VCaP (cell line): ENCODE measurements around the gene NEK6.

Source experiments
- H3K27ac ChIP-seq: fragments of 450-650 bp; 2 replicates; pipeline ENCODE4 v1.5.1; 2017
- CTCF ChIP-seq: fragments of 450-650 bp; conservative IDR thresholded peaks from 2 replicates; pipeline ENCODE4 v1.5.1; 2017; ENCODE audit warnings: mild to moderate bottlenecking, moderate library complexity

The NEK6 gene

GRCh38 chr9:124329206-124329792 is 71.5 kb downstream of the NEK6 start:
- TF ChIP-seq CTCF: no peak
- H3K27ac ChIP-seq: no peak overlapping the region

GRCh38 chr9:124330011-124330697 is 72.4 kb downstream of the NEK6 start:
- no peak for TF ChIP-seq CTCF
- H3K27ac ChIP-seq: no peak overlapping the region

GRCh38 chr9:124331580-124331979 is 73.8 kb downstream of the NEK6 start:
- H3K27ac ChIP-seq: no peak overlapping the region
- no peak for TF ChIP-seq CTCF

- H3K27ac ChIP-seq: no peak overlapping the region
- no peak for TF ChIP-seq CTCF
These were observed 74.8 kb downstream of the NEK6 start for GRCh38 chr9:124332361-124333202.

- H3K27ac ChIP-seq: no peak overlapping the region
- no peak for TF ChIP-seq CTCF
These were observed 75.4 kb downstream of the NEK6 start for GRCh38 chr9:124333203-124333579.

DNA sequence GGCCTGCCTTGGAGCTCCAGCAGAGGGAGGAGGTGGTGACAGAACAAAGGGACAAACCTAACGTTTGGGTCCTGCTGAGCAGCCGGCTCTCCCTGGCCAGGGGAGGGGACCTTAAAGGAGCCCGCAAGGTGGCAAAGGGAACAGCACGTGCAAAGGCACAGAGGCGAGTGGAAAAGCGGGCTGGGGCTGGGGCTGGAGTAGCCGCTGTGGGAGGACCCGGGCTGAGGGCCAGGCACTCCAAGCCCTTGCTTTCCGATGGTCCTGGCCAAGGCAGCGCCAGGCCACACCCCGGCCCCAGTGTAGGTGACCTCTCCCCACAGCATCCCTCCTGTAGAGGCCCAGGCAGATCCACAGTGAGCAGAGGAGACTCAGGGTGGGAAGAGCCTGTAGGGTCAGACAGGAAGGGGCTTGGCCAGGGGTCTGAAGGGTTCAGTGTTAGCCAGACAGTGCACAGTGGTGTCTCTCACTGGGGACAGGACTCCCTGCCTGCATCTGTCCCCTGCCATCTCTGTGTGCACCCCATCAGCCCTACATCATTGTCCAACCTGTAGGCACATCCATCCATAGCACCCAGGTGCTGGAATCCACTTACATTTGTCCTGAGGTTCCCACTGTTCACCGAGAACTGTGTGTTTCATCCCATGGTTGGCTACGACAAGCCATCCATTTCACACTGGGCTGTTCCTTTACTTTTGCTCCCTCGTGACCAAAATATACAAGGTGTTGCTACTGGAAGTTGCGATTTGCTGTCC is 77.0 kb downstream of the NEK6 start:
- no peak for TF ChIP-seq CTCF
- H3K27ac ChIP-seq: no peak overlapping the region

DNA sequence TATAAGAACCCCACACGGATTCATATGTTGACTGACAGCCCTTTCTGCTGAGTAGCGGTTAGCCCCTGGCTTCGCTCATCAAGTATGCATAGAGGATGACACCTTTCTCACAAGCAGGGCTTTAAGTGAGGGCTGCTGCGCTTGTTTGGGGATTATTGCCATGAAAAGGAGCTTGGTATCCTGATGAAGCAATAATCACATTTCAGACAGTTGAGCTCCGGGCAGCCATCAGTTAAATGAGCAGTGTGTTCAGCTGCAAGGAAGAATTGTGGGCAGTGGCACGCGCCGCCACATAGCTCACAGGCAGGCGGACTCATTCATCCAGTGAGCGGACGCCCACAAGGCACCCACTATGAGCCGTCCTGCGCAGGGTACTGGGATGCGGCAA is 77.6 kb downstream of the NEK6 start:
- no peak for TF ChIP-seq CTCF
- no peak overlapping the region for H3K27ac ChIP-seq
